BJ (cell line): Measurements from ENCODE around the gene ITFG1. TPM values are rescaled to one million over a fixed set of nuclear protein-coding genes. Genes with fewer than 3 reads are reported as not detected.

Source experiments
- CTCF ChIA-PET: fragments of 350-600 bp; formaldehyde crosslinking; extraction: SDS; loops from one replicate; lab custom pipeline; 2021; ENCODE audit warnings: antibody characterized with exemption, inconsistent platforms; lab: Yijun Ruan, JAX
- POLR2A ChIA-PET: fragments of 300-600 bp; sonication (Branson Sonifier 250); formaldehyde crosslinking; extraction: SDS; loops from one replicate; lab custom pipeline; 2021; ENCODE audit warnings: antibody characterized with exemption; lab: Charles Lee
- DNase-seq: peaks from one replicate; pipeline ENCODE4 v3.0.0-alpha.2; 2011; ENCODE audit warnings: low read depth
- H3K27me3 ChIP-seq: 2 replicates; pipeline ENCODE4 v1.6.0; 2011; ENCODE audit warnings: low read length; ENCODE audit not compliant: control insufficient read depth, insufficient read depth
- H3K36me3 ChIP-seq: 2 replicates; pipeline ENCODE4 v1.5.1; 2011; ENCODE audit warnings: low read length; ENCODE audit not compliant: control insufficient read depth, insufficient read depth
- H3K4me3 ChIP-seq: 2 replicates; pipeline ENCODE4 v1.5.1; 2011; ENCODE audit warnings: low read depth, mild to moderate bottlenecking, control low read depth, low read length
- CTCF ChIP-seq: IDR thresholded peaks from 2 replicates; pipeline ENCODE4 v1.5.1; 2011; ENCODE audit warnings: low read depth, mild to moderate bottlenecking, control low read depth, inconsistent platforms, low read length, moderate library complexity; ENCODE audit not compliant: insufficient read depth
- polyA plus RNA-seq: library from polyadenylated mRNA; depleted of rRNA; stranded (reverse); fragments of >200 nt; gene quantifications from 2 replicates; pipeline ENCODE4 v1.2.3, GENCODE V29; 2011

Gene ITFG1
- polyA plus RNA-seq, 1 experiment: 47.5 TPM

GRCh38 chr16:47408491-47408890 is 52.4 kb downstream of the ITFG1 start:
- no peaks in the 10 kb centered on the region for H3K27me3 ChIP-seq
- DNase-seq: no peak
- no peak overlapping the region for H3K4me3 ChIP-seq
- H3K36me3 ChIP-seq: no peaks in the 10 kb centered on the region
- POLR2A ChIA-PET: no interaction called here
- CTCF ChIA-PET: no interaction called here
- TF ChIP-seq CTCF: no peak

GRCh38 chr16:47395733-47396498 is 64.9 kb downstream of the ITFG1 start:
- no peak for DNase-seq
- Histone ChIP-seq H3K36me3 (no peaks in the 10 kb centered on the region; the same call in 1 of the 2 replicates), H3K27me3 (no peaks in the 10 kb centered on the region), H3K4me3 (no peak overlapping the region)
- TF ChIP-seq CTCF: no peak
- POLR2A ChIA-PET: no interaction called here
- CTCF ChIA-PET: no interaction called here

- no peaks in the 10 kb centered on the region for H3K27me3 ChIP-seq
- no peak for DNase-seq
- ChIA-PET CTCF (interaction anchor here (1.0 kb wide), 1 partner anchor 57 kb away, joined by 3 read pairs; no protein-coding TSS in a partner anchor), POLR2A (no interaction called here)
- no peak for TF ChIP-seq CTCF
- no peaks in the 10 kb centered on the region; the same call in 1 of the 2 replicates for H3K36me3 ChIP-seq
- no peak overlapping the region for H3K4me3 ChIP-seq
These were observed 68.8 kb downstream of the ITFG1 start for GRCh38 chr16:47392081-47392480.

GRCh38 chr16:47388705-47389104 is 72.2 kb downstream of the ITFG1 start:
- Histone ChIP-seq H3K27me3 (no peaks in the 10 kb centered on the region), H3K36me3 (no peaks in the 10 kb centered on the region), H3K4me3 (no peak overlapping the region)
- no peak for DNase-seq
- CTCF ChIA-PET: no interaction called here
- POLR2A ChIA-PET: no interaction called here
- TF ChIP-seq CTCF: no peak

- no peak for TF ChIP-seq CTCF
- H3K36me3 ChIP-seq: no peaks in the 10 kb centered on the region
- no peak overlapping the region for H3K4me3 ChIP-seq
- ChIA-PET POLR2A (no interaction called here), CTCF (no interaction called here)
- no peaks in the 10 kb centered on the region for H3K27me3 ChIP-seq
- no peak for DNase-seq
These were observed 73.7 kb downstream of the ITFG1 start for GRCh38 chr16:47387026-47387734.
